GM12874 (cell line): Measurements from ENCODE around the gene DOCK10.

ENCODE experiments used
- TF ChIP-seq, protein P1 (sequence below): IDR thresholded peaks from 2 replicates; pipeline ENCODE4 v1.5.1; 2011; ENCODE audit warnings: low read depth, mild to moderate bottlenecking, control low read depth, low read length, moderate library complexity; ENCODE audit not compliant: insufficient read depth

The DOCK10 gene

DNA sequence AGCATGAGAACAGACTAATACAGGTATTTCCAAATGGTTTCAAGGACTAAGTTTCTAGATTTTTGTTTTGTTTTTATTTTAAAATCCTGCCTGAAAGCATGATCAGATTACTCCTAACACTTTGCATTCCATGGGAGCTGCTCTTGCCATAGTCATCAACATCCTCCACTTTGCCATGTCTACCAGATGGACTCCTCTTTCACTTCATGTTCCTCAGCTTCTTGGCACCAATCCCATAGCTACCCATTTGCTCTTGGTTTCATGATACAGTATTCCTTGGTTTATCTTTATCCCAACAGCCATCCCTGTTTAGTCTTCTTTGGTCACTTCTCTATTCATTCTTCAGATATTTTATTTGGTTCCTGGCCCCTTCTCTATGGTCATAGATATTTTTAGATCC, 171.9 kb downstream of the DOCK10 start:
- TF ChIP-seq, protein P1, sequence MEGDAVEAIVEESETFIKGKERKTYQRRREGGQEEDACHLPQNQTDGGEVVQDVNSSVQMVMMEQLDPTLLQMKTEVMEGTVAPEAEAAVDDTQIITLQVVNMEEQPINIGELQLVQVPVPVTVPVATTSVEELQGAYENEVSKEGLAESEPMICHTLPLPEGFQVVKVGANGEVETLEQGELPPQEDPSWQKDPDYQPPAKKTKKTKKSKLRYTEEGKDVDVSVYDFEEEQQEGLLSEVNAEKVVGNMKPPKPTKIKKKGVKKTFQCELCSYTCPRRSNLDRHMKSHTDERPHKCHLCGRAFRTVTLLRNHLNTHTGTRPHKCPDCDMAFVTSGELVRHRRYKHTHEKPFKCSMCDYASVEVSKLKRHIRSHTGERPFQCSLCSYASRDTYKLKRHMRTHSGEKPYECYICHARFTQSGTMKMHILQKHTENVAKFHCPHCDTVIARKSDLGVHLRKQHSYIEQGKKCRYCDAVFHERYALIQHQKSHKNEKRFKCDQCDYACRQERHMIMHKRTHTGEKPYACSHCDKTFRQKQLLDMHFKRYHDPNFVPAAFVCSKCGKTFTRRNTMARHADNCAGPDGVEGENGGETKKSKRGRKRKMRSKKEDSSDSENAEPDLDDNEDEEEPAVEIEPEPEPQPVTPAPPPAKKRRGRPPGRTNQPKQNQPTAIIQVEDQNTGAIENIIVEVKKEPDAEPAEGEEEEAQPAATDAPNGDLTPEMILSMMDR: no peak

- TF ChIP-seq, protein P1: no peak
Measured at GRCh38 chr2:224869601-224870233, 172.6 kb downstream of the DOCK10 start.

GRCh38 chr2:224865016-224865415, 177.3 kb downstream of the DOCK10 start:
- TF ChIP-seq, protein P1: no peak

DNA sequence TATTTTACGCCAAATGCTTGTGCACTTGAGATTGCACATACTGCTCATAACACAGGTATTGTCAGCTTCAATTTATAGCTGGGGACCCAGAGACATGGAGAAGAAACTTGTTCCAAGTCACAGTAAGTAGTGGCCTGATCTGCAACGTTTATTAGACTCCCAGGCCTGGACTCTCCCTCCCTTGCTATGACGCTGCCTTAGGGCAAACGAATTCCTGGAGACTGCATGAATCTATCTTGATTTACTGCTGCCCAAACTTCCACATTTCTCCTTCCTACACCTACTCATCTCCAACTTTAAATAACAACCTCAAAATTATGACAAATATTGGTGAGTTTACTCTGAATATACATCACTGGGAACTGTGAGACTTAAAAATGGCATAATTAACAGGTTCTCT, 181.0 kb downstream of the DOCK10 start:
- TF ChIP-seq, protein P1: no peak

DNA sequence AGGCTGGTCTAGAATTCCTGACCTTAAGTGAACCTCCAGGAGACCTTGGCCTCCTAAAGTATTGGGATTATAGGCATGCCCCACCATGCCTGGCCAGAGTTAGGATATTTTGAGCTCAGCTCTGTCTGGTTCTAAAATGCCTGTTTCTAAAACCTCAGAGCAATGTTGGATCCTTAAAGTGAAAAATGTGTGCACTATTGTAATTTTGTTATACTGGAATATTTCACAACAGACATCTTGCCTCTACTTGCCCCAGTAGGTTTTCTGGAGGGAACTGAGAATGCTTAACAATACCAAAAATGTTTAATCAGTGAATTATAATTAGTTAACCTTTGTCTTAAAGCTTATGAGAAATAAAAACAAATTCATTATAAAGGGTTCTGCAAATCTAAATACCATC, 181.5 kb downstream of the DOCK10 start:
- TF ChIP-seq, protein P1: no peak

GRCh38 chr2:224851811-224852210, 190.5 kb downstream of the DOCK10 start:
- TF ChIP-seq, protein P1: no peak

GRCh38 chr2:224850081-224850480, 192.2 kb downstream of the DOCK10 start:
- TF ChIP-seq, protein P1: no peak

DNA sequence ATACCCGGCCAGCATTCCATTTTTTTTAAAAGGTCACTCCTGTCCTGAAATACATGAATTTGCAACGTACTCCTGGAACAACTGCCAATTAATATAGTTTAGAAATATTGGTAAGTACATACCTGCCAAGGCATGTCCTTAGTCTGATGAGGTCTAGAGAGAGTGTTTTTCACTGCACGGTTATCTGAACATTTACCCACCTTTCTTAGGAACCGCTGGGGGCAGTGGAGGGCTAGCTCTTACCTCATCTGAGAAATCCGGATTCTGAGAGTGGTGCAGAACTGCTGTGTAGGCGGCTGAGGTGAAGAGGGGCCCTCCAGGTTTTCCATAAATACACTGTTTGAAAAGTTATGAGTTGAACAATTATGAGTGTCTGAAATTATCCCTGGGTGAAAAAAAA, 193.0 kb downstream of the DOCK10 start:
- TF ChIP-seq, protein P1: no peak
